Gastrocnemius medialis (tissue), 4 donors: ENCODE data around the gene ZNF407. TPM values are rescaled to one million over a fixed set of nuclear protein-coding genes. Genes with fewer than 3 reads are reported as not detected.

ENCODE experiments used
- ATAC-seq, 2 donors: fragments of 150-250 bp; one replicate each; pipeline ENCODE4 v1.9.1; 2016
- DNase-seq, 2 donors: peaks; one replicate each; pipeline ENCODE4 v3.0.0-alpha.2; 2019
- H3K27ac ChIP-seq, 4 donors: fragments of 200-600 bp; sonication (generic); 1 replicate in 1 of 4; 2 replicates in 3 of 4; pipeline ENCODE4 v1.5.1; 2016 to 2018; ENCODE audit warnings: mild to moderate bottlenecking in 2 of 4, moderate library complexity in 1 of 4
- H3K27me3 ChIP-seq, 3 donors: fragments of 200-600 bp; sonication (generic) in 2 of 3; 1 replicate in 1 of 3; 2 replicates in 2 of 3; pipeline versions ENCODE4 v1.5.1 to v1.6.0; 2016 to 2019; ENCODE audit warnings: mild to moderate bottlenecking in 1 of 3, moderate library complexity in 1 of 3
- H3K36me3 ChIP-seq, 2 donors: fragments of 200-600 bp; sonication (generic) in 1 of 2; one replicate each; pipeline ENCODE4 v1.5.1; 2017 to 2018
- H3K4me1 ChIP-seq, 2 donors: fragments of 200-600 bp; sonication (generic) in 1 of 2; one replicate each; pipeline ENCODE4 v1.5.1; 2016 to 2017; ENCODE audit warnings: mild to moderate bottlenecking in 2 of 2
- H3K4me3 ChIP-seq, 4 donors: fragments of 200-600 bp; sonication (generic) in 3 of 4; 1 replicate in 1 of 4; 2 replicates in 3 of 4; pipeline ENCODE4 v1.5.1; 2016 to 2019; ENCODE audit warnings: mild to moderate bottlenecking in 2 of 4
- H3K9me3 ChIP-seq, 3 donors: fragments of 200-600 bp; sonication (generic) in 2 of 3; 1 replicate in 1 of 3; 2 replicates in 2 of 3; pipeline ENCODE4 v1.5.1; 2016 to 2019
- CTCF ChIP-seq, 5 experiments: fragments of 450-650 bp in 3 of 5; fragments of 200-600 bp in 2 of 5; sonication (generic) in 2 of 5; IDR thresholded peaks in 4 of 5; conservative IDR thresholded peaks in 1 of 5; 1 replicate in 4 of 5; 2 replicates in 1 of 5; pipeline ENCODE4 v1.5.1; 2016 to 2019; ENCODE audit warnings: antibody characterized with exemption in 5 of 5, mild to moderate bottlenecking in 3 of 5, moderate library complexity in 3 of 5
- POLR2A ChIP-seq, 2 donors: fragments of 450-650 bp; IDR thresholded peaks; one replicate each; pipeline ENCODE4 v1.6.1; 2017; ENCODE audit warnings: antibody characterized with exemption in 2 of 2, mild to moderate bottlenecking in 2 of 2, moderate library complexity in 2 of 2
- in situ Hi-C, 4 donors: fragments of 200-750 bp; cut with MboI; loops; one replicate each; pipeline versions ENCODE4 v1.15.0 to v1.8.0; 2017; ENCODE audit warnings: low sequenced_read_pairs in 4 of 4
- intact Hi-C: fragments of 100-400 bp; cut with DNase I; formaldehyde crosslinking; loops from one replicate; pipeline ENCODE4 v1.15.1; 2023; ENCODE audit warnings: low total_unique reads
- total RNA-seq, 4 donors: library from RNA; depleted of rRNA; stranded (reverse); fragments of >200 nt; gene quantifications; one replicate each; pipeline versions ENCODE4 v1.1.0 to v1.2.3, GENCODE V29; 2016

The ZNF407 gene
- total RNA-seq, 4 donors from 2014 or later: 5.9 to 11.4 (median 9.2) TPM

GRCh38 chr18:75112186-75113096 lies 514.8 kb downstream of the ZNF407 start:
- no peaks in the 10 kb centered on the region for H3K27me3 ChIP-seq
- H3K4me1 ChIP-seq: no peaks in the 10 kb centered on the region
- no peak overlapping the region for H3K4me3 ChIP-seq
- no peaks in the 10 kb centered on the region for H3K9me3 ChIP-seq
- intact Hi-C loops (no loop called here), in situ Hi-C loops (no loop called here)
- ATAC-seq: no peak
- H3K27ac ChIP-seq: no peak overlapping the region
- no peak for TF ChIP-seq POLR2A (IDR thresholded peaks at IDR 0.05)
- TF ChIP-seq CTCF (IDR thresholded peaks at IDR 0.05 in 4 of 5, conservative IDR thresholded peaks at IDR 0.05 in 1 of 5): no peak
- no peaks in the 10 kb centered on the region for H3K36me3 ChIP-seq
- DNase-seq: no peak

GRCh38 chr18:75113455-75113854 lies 515.8 kb downstream of the ZNF407 start:
- Histone ChIP-seq H3K4me3 (no peak overlapping the region), H3K27ac (no peak overlapping the region), H3K27me3 (no peaks in the 10 kb centered on the region), H3K9me3 (no peaks in the 10 kb centered on the region), H3K4me1 (no peaks in the 10 kb centered on the region), H3K36me3 (no peaks in the 10 kb centered on the region)
- TF ChIP-seq POLR2A (IDR thresholded peaks at IDR 0.05) (no peak), CTCF (IDR thresholded peaks at IDR 0.05 in 4 of 5, conservative IDR thresholded peaks at IDR 0.05 in 1 of 5) (no peak)
- in situ Hi-C loops (no loop called here), intact Hi-C loops (no loop called here)
- DNase-seq: no peak
- ATAC-seq: no peak

- Histone ChIP-seq H3K9me3 (no peaks in the 10 kb centered on the region), H3K36me3 (no peaks in the 10 kb centered on the region), H3K4me3 (no peak overlapping the region), H3K4me1 (no peaks in the 10 kb centered on the region), H3K27me3 (no peaks in the 10 kb centered on the region), H3K27ac (no peak overlapping the region)
- DNase-seq (no peak), ATAC-seq (no peak)
- intact Hi-C loops (no loop called here), in situ Hi-C loops (no loop called here)
- TF ChIP-seq POLR2A (IDR thresholded peaks at IDR 0.05): no peak
- no peak for TF ChIP-seq CTCF (IDR thresholded peaks at IDR 0.05 in 4 of 5, conservative IDR thresholded peaks at IDR 0.05 in 1 of 5)
Observed at GRCh38 chr18:75114231-75114764, 516.6 kb downstream of the ZNF407 start.

Other genes with a start within 250 kb of the ZNF407 start
- 1 to 10 TPM in 1 of 4 donors, under 1 TPM in 1, not detected in 2; 0.07 to 2.0 TPM for gene DIPK1C, start 140.6 kb upstream of the ZNF407 start, total RNA-seq
- 10 to 100 TPM; 29.5 to 82.8 (median 31.6) TPM for gene CNDP2, start 101.5 kb upstream of the ZNF407 start, total RNA-seq
- not detected for gene CNDP1, start 63.4 kb upstream of the ZNF407 start, total RNA-seq